K562 (cell line): ENCODE measurements around the gene TEX50. TPM values are rescaled to one million over a fixed set of nuclear protein-coding genes. Genes with fewer than 3 reads are reported as not detected.

Source experiments
- ARHGAP35 ChIP-seq: fragments of 450-650 bp; IDR thresholded peaks from 2 replicates; pipeline ENCODE4 v1.6.1; 2018; ENCODE audit not compliant: partially characterized antibody
- ARID1B ChIP-seq: fragments of 450-650 bp; IDR thresholded peaks from 2 replicates; pipeline ENCODE4 v1.6.1; 2016; ENCODE audit warnings: antibody characterized with exemption, mild to moderate bottlenecking, inconsistent platforms
- BCOR ChIP-seq: fragments of 450-650 bp; IDR thresholded peaks from 2 replicates; pipeline ENCODE4 v1.6.1; 2016
- CHD4 ChIP-seq: fragments of 200-600 bp; sonication (generic); IDR thresholded peaks from 3 replicates; pipeline ENCODE4 v1.6.1; 2012; ENCODE audit warnings: low read depth, mild to moderate bottlenecking, mixed read lengths, low read length, inconsistent platforms; ENCODE audit not compliant: insufficient read depth, insufficient replicate concordance, poor library complexity, severe bottlenecking
- EHMT2 ChIP-seq: fragments of 450-650 bp; IDR thresholded peaks from 2 replicates; pipeline ENCODE4 v1.6.1; 2018; ENCODE audit warnings: antibody characterized with exemption
- ESRRB ChIP-seq: fragments of 250-450 bp; sonication (Bioruptor Pico); IDR thresholded peaks from 2 replicates; pipeline ENCODE4 v1.5.0; 2020; ENCODE audit warnings: mild to moderate bottlenecking, moderate library complexity, borderline replicate concordance
- EWSR1 ChIP-seq: fragments of 450-650 bp; IDR thresholded peaks from 2 replicates; pipeline ENCODE4 v1.6.1; 2018; ENCODE audit warnings: borderline replicate concordance, mild to moderate bottlenecking, low read depth, moderate library complexity; ENCODE audit not compliant: partially characterized antibody
- GTF2A2 ChIP-seq: IDR thresholded peaks from 2 replicates; pipeline ENCODE4 v1.6.1; 2016; ENCODE audit warnings: mild to moderate bottlenecking, missing genetic modification characterization, missing compliant biosample characterization
- HDAC1 ChIP-seq, 2 experiments: fragments of 450-650 bp; IDR thresholded peaks; 2 replicates each; pipeline ENCODE4 v1.6.1; 2016 to 2017; ENCODE audit warnings: inconsistent platforms in 1 of 2, mild to moderate bottlenecking in 1 of 2, moderate library complexity in 1 of 2
- HMG20B ChIP-seq: fragments of 250-450 bp; sonication (Bioruptor Pico); IDR thresholded peaks from 2 replicates; pipeline ENCODE4 v1.5.0; 2021; ENCODE audit warnings: mild to moderate bottlenecking
- KLF16 ChIP-seq: IDR thresholded peaks from 2 replicates; pipeline ENCODE4 v1.6.1; 2016; ENCODE audit warnings: antibody characterized with exemption
- MAFK ChIP-seq: IDR thresholded peaks from 2 replicates; pipeline ENCODE4 v1.6.1; 2011; ENCODE audit warnings: low read length, improper control_type of control experiment
- NUFIP1 ChIP-seq: fragments of 450-650 bp; IDR thresholded peaks from 2 replicates; pipeline ENCODE4 v1.6.1; 2018; ENCODE audit not compliant: partially characterized antibody
- RBM17 ChIP-seq: fragments of 200-400 bp; formaldehyde crosslinking; IDR thresholded peaks from 2 replicates; pipeline ENCODE4 v1.6.1; 2017; ENCODE audit warnings: low read depth, mild to moderate bottlenecking, low read length, borderline replicate concordance
- SRF ChIP-seq, 2 experiments: fragments of 250-450, 450-650 bp in 1 of 2; sonication (Bioruptor Pico) in 1 of 2; sonication (generic) in 1 of 2; formaldehyde crosslinking; IDR thresholded peaks; 2 replicates each; pipeline versions ENCODE4 v1.5.0 to v1.5.1; 2020 to 2022; ENCODE audit warnings: mild to moderate bottlenecking in 1 of 2, missing genetic modification reagents in 1 of 2
- STAT5B ChIP-seq: fragments of 250-450 bp; sonication (Bioruptor Pico); IDR thresholded peaks from 2 replicates; pipeline ENCODE4 v1.8.0; 2021; ENCODE audit warnings: mild to moderate bottlenecking, inconsistent platforms
- TEAD1 ChIP-seq, 2 experiments: fragments of 450-650 bp in 1 of 2; sonication (generic) in 1 of 2; formaldehyde crosslinking; IDR thresholded peaks; 2 replicates each; pipeline versions ENCODE4 v1.4.0 to v1.8.0; 2020 to 2022; ENCODE audit warnings: mild to moderate bottlenecking in 2 of 2, missing genetic modification reagents in 1 of 2
- ZNF175 ChIP-seq: fragments of 200-800 bp; sonication (Bioruptor generic); IDR thresholded peaks from 2 replicates; pipeline ENCODE4 v1.6.1; 2016; ENCODE audit warnings: low read depth, mild to moderate bottlenecking, missing genetic modification characterization, missing compliant biosample characterization
- ZNF232 ChIP-seq: sonication (generic); formaldehyde crosslinking; IDR thresholded peaks from 2 replicates; pipeline ENCODE4 v1.8.0; 2022; ENCODE audit warnings: mild to moderate bottlenecking, missing genetic modification reagents
- ZNF408 ChIP-seq: fragments of 250-450 bp; sonication (Bioruptor Pico); IDR thresholded peaks from 2 replicates; pipeline ENCODE4 v1.4.0; 2020; ENCODE audit warnings: low read depth, mild to moderate bottlenecking, moderate library complexity
- polyA plus RNA-seq, 8 experiments: library from polyadenylated mRNA; depleted of rRNA in 4 of 8; stranded (reverse) in 5 of 8; unstranded in 3 of 8; fragments of >200 nt; fragmentation: Nextera tagmentation in 2 of 8; fragmentation: Illumina TruSeq in 1 of 8; extraction: Ambion mirVana in 2 of 8; extraction: Trizol in 1 of 8; gene quantifications; 2 replicates each; pipeline versions ENCODE4 v1.2.1 to v1.2.3, GENCODE V29; 2011 to 2014; ENCODE audit warnings: inconsistent platforms in 1 of 8, missing spikeins in 1 of 8
- total RNA-seq, 7 experiments: library from RNA; depleted of rRNA in 6 of 7; stranded (reverse); fragments of >200 nt in 6 of 7; fragmentation: Illumina TruSeq in 2 of 7; extraction: Trizol in 2 of 7; gene quantifications; 2 replicates each; pipeline versions ENCODE4 v1.2.1 to v1.2.3, GENCODE V29; 2011 to 2021; ENCODE audit warnings: low replicate concordance in 1 of 7
- TF ChIP-seq, protein P1 (sequence below): fragments of 450-650 bp; formaldehyde crosslinking; IDR thresholded peaks from 2 replicates; pipeline ENCODE4 v1.4.0; 2020; ENCODE audit warnings: mild to moderate bottlenecking, moderate library complexity
- TF ChIP-seq, protein P2 (sequence below): sonication (generic); formaldehyde crosslinking; IDR thresholded peaks from 2 replicates; pipeline ENCODE4 v1.9.0; 2022; ENCODE audit warnings: mild to moderate bottlenecking, missing genetic modification reagents
- TF ChIP-seq, protein P3 (sequence below), 2 experiments: IDR thresholded peaks; 2 replicates each; pipeline ENCODE4 v1.6.1; 2011; ENCODE audit warnings: borderline replicate concordance in 1 of 2, control low read depth in 1 of 2, low read depth in 1 of 2, low read length in 1 of 2, mild to moderate bottlenecking in 1 of 2, mixed read lengths in 1 of 2, moderate library complexity in 1 of 2; ENCODE audit not compliant: insufficient read depth in 1 of 2, insufficient read length in 1 of 2, poor library complexity in 1 of 2, severe bottlenecking in 1 of 2; ENCODE audit errors: extremely low read depth in 1 of 2
- TF ChIP-seq, protein P4 (sequence below): fragments of 250-450 bp; sonication (Bioruptor Pico); IDR thresholded peaks from 2 replicates; pipeline ENCODE4 v1.8.0; 2021; ENCODE audit warnings: borderline replicate concordance, mild to moderate bottlenecking, moderate library complexity; ENCODE audit not compliant: poor library complexity, severe bottlenecking
- TF ChIP-seq, protein P5 (sequence below): fragments of 450-650 bp; IDR thresholded peaks from 2 replicates; pipeline ENCODE4 v1.6.1; 2016; ENCODE audit warnings: antibody characterized with exemption

TEX50 gene
- total and polyA plus RNA-seq, 9 of the 15 experiments (the other 6 are each of a cell fraction or from before 2014, with no cell fraction given): not detected

DNA sequence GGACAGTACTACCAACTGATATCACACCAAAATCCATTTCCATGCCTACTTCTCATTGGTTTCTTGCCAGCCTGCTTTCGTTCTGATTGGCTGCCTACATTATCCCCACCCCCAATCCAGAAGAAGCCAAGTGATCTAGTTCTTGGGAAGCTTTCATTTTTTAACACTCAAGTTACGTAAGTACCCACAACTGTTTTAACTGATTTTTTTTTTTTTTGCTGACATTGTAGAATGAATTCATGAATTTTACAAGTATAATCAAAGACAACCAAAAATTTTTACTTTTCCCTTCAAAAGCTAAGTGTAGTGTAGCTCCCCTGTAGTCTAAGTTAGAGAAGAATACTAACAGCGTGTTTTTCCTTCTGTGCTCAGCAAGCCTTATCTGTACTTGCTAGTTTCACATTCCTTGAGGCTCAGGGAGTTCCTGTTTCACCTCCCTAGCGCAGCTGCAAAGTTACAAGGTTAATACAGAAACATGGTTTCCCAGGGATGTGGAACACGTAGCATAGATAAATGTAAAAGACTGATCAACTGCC, 32.0 kb upstream of the TEX50 start, which contains the start of gene SLC9C2 (continued):
- TF ChIP-seq EWSR1: no peak
- TF ChIP-seq RBM17: no peak
- TF ChIP-seq ZNF408: no peak
- TF ChIP-seq HDAC1 (IDR thresholded peaks at IDR 0.05): no peak
- TF ChIP-seq, protein P1, sequence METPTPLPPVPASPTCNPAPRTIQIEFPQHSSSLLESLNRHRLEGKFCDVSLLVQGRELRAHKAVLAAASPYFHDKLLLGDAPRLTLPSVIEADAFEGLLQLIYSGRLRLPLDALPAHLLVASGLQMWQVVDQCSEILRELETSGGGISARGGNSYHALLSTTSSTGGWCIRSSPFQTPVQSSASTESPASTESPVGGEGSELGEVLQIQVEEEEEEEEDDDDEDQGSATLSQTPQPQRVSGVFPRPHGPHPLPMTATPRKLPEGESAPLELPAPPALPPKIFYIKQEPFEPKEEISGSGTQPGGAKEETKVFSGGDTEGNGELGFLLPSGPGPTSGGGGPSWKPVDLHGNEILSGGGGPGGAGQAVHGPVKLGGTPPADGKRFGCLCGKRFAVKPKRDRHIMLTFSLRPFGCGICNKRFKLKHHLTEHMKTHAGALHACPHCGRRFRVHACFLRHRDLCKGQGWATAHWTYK: no peak
- no peak for TF ChIP-seq CHD4
- no peak for TF ChIP-seq BCOR
- TF ChIP-seq ARHGAP35: no peak
- TF ChIP-seq, protein P2, sequence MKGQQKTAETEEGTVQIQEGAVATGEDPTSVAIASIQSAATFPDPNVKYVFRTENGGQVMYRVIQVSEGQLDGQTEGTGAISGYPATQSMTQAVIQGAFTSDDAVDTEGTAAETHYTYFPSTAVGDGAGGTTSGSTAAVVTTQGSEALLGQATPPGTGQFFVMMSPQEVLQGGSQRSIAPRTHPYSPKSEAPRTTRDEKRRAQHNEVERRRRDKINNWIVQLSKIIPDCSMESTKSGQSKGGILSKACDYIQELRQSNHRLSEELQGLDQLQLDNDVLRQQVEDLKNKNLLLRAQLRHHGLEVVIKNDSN (CRISPR knock-in tag): no peak
- TF ChIP-seq HMG20B (CRISPR knock-in tag): no peak
- no peak for TF ChIP-seq KLF16
- peak; percentile 43; the same call in 1 of the 2 replicates for TF ChIP-seq ARID1B
- no peak for TF ChIP-seq GTF2A2 (tag)
- no peak for TF ChIP-seq ZNF175 (CRISPR knock-in tag)
- TF ChIP-seq, protein P3, sequence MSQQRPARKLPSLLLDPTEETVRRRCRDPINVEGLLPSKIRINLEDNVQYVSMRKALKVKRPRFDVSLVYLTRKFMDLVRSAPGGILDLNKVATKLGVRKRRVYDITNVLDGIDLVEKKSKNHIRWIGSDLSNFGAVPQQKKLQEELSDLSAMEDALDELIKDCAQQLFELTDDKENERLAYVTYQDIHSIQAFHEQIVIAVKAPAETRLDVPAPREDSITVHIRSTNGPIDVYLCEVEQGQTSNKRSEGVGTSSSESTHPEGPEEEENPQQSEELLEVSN (IDR thresholded peaks at IDR 0.05; ENCODE audit: borderline replicate concordance in 1 of 2, extremely low read depth in 1 of 2, insufficient read depth in 1 of 2, insufficient read length in 1 of 2, low read depth in 1 of 2, low read length in 1 of 2, poor library complexity in 1 of 2, severe bottlenecking in 1 of 2): no peak
- peak; percentile 84 for TF ChIP-seq MAFK
- TF ChIP-seq SRF (CRISPR knock-in tag; IDR thresholded peaks at IDR 0.05): no peak
- TF ChIP-seq, protein P4, sequence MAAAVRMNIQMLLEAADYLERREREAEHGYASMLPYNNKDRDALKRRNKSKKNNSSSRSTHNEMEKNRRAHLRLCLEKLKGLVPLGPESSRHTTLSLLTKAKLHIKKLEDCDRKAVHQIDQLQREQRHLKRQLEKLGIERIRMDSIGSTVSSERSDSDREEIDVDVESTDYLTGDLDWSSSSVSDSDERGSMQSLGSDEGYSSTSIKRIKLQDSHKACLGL (CRISPR knock-in tag): no peak
- no peak for TF ChIP-seq STAT5B (CRISPR knock-in tag)
- no peak for TF ChIP-seq ZNF232 (CRISPR knock-in tag)
- TF ChIP-seq NUFIP1: no peak
- no peak for TF ChIP-seq EHMT2
- TF ChIP-seq TEAD1 (CRISPR knock-in tag; IDR thresholded peaks at IDR 0.05): peak in 1 of 2 experiments; percentile 72; a peak in 2 of 4 replicates
- no peak for TF ChIP-seq ESRRB (CRISPR knock-in tag)
- TF ChIP-seq, protein P5, sequence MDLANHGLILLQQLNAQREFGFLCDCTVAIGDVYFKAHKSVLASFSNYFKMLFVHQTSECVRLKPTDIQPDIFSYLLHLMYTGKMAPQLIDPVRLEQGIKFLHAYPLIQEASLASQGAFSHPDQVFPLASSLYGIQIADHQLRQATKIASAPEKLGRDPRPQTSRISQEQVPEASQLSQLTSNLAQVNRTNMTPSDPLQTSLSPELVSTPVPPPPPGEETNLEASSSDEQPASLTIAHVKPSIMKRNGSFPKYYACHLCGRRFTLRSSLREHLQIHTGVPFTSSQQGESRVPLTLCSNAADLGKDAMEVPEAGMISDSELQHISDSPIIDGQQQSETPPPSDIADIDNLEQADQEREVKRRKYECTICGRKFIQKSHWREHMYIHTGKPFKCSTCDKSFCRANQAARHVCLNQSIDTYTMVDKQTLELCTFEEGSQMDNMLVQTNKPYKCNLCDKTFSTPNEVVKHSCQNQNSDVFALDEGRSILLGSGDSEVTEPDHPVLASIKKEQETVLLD: no peak
